Osteoblast (primary cell): ENCODE data around the gene RPEL1. TPM values are rescaled to one million over a fixed set of nuclear protein-coding genes. Genes with fewer than 3 reads are reported as not detected.

ENCODE experiments used
- DNase-seq: peaks from one replicate; pipeline ENCODE4 v3.0.0; 2011; ENCODE audit warnings: low spot score, mixed read lengths; ENCODE audit not compliant: insufficient read length; ENCODE audit errors: missing footprints
- H2AFZ ChIP-seq: 2 replicates; pipeline ENCODE4 v1.6.0; 2011; ENCODE audit warnings: mild to moderate bottlenecking, low read length
- H3K27ac ChIP-seq: 2 replicates; pipeline ENCODE4 v1.5.1; 2011; ENCODE audit warnings: mild to moderate bottlenecking, low read depth, low read length, moderate library complexity
- H3K27me3 ChIP-seq: 2 replicates; pipeline ENCODE4 v1.6.0; 2012; ENCODE audit warnings: mild to moderate bottlenecking, control low read depth, inconsistent platforms, low read length, moderate library complexity; ENCODE audit not compliant: insufficient read depth
- H3K36me3 ChIP-seq: 2 replicates; pipeline ENCODE4 v1.5.1; 2011; ENCODE audit warnings: mild to moderate bottlenecking, low read length, control low read depth, moderate library complexity; ENCODE audit not compliant: insufficient read depth
- H3K4me1 ChIP-seq: 2 replicates; pipeline ENCODE4 v1.5.1; 2011; ENCODE audit warnings: mild to moderate bottlenecking, low read length, control low read depth, moderate library complexity; ENCODE audit not compliant: insufficient read depth
- H3K4me2 ChIP-seq: 2 replicates; pipeline ENCODE4 v1.6.0; 2011; ENCODE audit warnings: mild to moderate bottlenecking, low read length; ENCODE audit not compliant: insufficient read depth
- H3K4me3 ChIP-seq: fragments of 200-600 bp; sonication (generic); 3 replicates; pipeline ENCODE4 v1.5.1; 2012; ENCODE audit warnings: mild to moderate bottlenecking, low read length, inconsistent platforms; ENCODE audit not compliant: insufficient read depth
- H3K79me2 ChIP-seq: 2 replicates; pipeline ENCODE4 v1.6.0; 2012; ENCODE audit warnings: mild to moderate bottlenecking, low read length, control low read depth, inconsistent platforms; ENCODE audit not compliant: insufficient read depth
- H3K9me3 ChIP-seq: 2 replicates; pipeline ENCODE4 v1.5.1; 2011; ENCODE audit warnings: low read depth, low read length, control low read depth
- H4K20me1 ChIP-seq: 2 replicates; pipeline ENCODE4 v1.6.0; 2012; ENCODE audit warnings: mild to moderate bottlenecking, low read length, control low read depth; ENCODE audit not compliant: insufficient read depth
- CTCF ChIP-seq: IDR thresholded peaks from 2 replicates; pipeline ENCODE4 v1.5.1; 2011; ENCODE audit warnings: mild to moderate bottlenecking, low read depth, low read length, moderate library complexity; ENCODE audit errors: extremely low read depth
- total RNA-seq: library from RNA; depleted of rRNA; stranded (reverse); fragments of >200 nt; gene quantifications from 2 replicates; pipeline ENCODE4 v1.2.3, GENCODE V29; 2012

The RPEL1 gene
- total RNA-seq, 1 donor: 0.36 TPM

- H3K9me3 ChIP-seq: no peaks in the 10 kb centered on the region
- H3K4me2 ChIP-seq: no peak overlapping the region
- H2AFZ ChIP-seq: no peak overlapping the region
- no peak for DNase-seq
- no peak for TF ChIP-seq CTCF
- no peaks in the 10 kb centered on the region for H3K36me3 ChIP-seq
- no peaks in the 10 kb centered on the region for H3K79me2 ChIP-seq
- H4K20me1 ChIP-seq: no peaks in the 10 kb centered on the region
- H3K4me1 ChIP-seq: no peaks in the 10 kb centered on the region
- H3K27ac ChIP-seq: no peak overlapping the region
- H3K4me3 ChIP-seq: no peak overlapping the region
- H3K27me3 ChIP-seq: peaks cover 83% of the 10 kb centered on the region
Measured at GRCh38 chr10:103280506-103280905, 34.8 kb downstream of the RPEL1 start.

- Histone ChIP-seq H3K27me3 (peaks cover 76% of the 10 kb centered on the region), H3K79me2 (no peaks in the 10 kb centered on the region), H3K4me3 (no peak overlapping the region), H4K20me1 (no peaks in the 10 kb centered on the region), H3K36me3 (no peaks in the 10 kb centered on the region), H3K4me2 (no peak overlapping the region), H3K27ac (no peak overlapping the region), H2AFZ (no peak overlapping the region), H3K4me1 (no peaks in the 10 kb centered on the region), H3K9me3 (no peaks in the 10 kb centered on the region)
- DNase-seq: no peak
- TF ChIP-seq CTCF: no peak
Measured at GRCh38 chr10:103281753-103282152, 36.1 kb downstream of the RPEL1 start.

- Histone ChIP-seq H4K20me1 (no peaks in the 10 kb centered on the region), H3K4me2 (no peak overlapping the region), H3K27ac (no peak overlapping the region), H3K9me3 (no peaks in the 10 kb centered on the region), H3K4me3 (no peak overlapping the region), H3K27me3 (peaks cover 74% of the 10 kb centered on the region), H3K36me3 (no peaks in the 10 kb centered on the region), H3K4me1 (no peaks in the 10 kb centered on the region), H3K79me2 (no peaks in the 10 kb centered on the region), H2AFZ (no peak overlapping the region)
- TF ChIP-seq CTCF: no peak
- no peak for DNase-seq
Measured at GRCh38 chr10:103282961-103283360, 37.3 kb downstream of the RPEL1 start.

- DNase-seq: no peak
- H2AFZ ChIP-seq: no peak overlapping the region
- H3K79me2 ChIP-seq: no peaks in the 10 kb centered on the region
- no peak for TF ChIP-seq CTCF
- no peaks in the 10 kb centered on the region for H4K20me1 ChIP-seq
- no peaks in the 10 kb centered on the region for H3K36me3 ChIP-seq
- H3K27ac ChIP-seq: no peak overlapping the region
- no peak overlapping the region for H3K4me2 ChIP-seq
- no peaks in the 10 kb centered on the region for H3K4me1 ChIP-seq
- H3K4me3 ChIP-seq: no peak overlapping the region
- H3K27me3 ChIP-seq: peaks cover 73% of the 10 kb centered on the region
- no peaks in the 10 kb centered on the region for H3K9me3 ChIP-seq
Measured at GRCh38 chr10:103284170-103284569, 38.5 kb downstream of the RPEL1 start.
